HG03139 (cell line): ENCODE measurements around the gene INPP5D.

Experiments used
- ATAC-seq: cut with Tn5 transposase; IDR thresholded peaks from one replicate; pipeline ENCODE4 v1.9.1; 2021; ENCODE audit not compliant: unreplicated experiment

Gene INPP5D

GRCh38 chr2:233203060-233203459 is 142.9 kb downstream of the INPP5D start:
- ATAC-seq, result no peak

- no peak for ATAC-seq
Measured at GRCh38 chr2:233204286-233204936, 144.3 kb downstream of the INPP5D start.

- no peak for ATAC-seq
Measured at GRCh38 chr2:233208382-233209116, 148.4 kb downstream of the INPP5D start.

DNA sequence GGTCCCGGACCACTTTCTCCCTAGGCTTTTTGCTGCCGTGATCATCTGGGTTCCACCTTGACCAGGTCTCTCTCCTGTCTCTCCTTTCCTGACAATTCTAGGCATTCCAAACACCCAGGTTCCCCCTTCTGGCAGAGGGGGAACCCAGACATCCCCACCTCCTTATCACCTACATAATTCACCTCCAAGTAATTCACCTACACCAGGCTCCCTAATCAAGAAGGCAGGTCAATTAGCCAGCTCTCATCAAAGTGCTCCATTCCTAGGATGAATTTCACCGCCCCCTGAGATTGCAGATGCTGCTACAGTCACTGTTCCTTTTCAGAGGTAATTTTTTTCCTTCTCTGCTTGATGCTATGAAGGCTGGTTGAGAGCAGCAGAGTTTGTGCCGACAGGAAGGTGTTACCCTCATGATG is 149.0 kb downstream of the INPP5D start:
- no peak for ATAC-seq

DNA sequence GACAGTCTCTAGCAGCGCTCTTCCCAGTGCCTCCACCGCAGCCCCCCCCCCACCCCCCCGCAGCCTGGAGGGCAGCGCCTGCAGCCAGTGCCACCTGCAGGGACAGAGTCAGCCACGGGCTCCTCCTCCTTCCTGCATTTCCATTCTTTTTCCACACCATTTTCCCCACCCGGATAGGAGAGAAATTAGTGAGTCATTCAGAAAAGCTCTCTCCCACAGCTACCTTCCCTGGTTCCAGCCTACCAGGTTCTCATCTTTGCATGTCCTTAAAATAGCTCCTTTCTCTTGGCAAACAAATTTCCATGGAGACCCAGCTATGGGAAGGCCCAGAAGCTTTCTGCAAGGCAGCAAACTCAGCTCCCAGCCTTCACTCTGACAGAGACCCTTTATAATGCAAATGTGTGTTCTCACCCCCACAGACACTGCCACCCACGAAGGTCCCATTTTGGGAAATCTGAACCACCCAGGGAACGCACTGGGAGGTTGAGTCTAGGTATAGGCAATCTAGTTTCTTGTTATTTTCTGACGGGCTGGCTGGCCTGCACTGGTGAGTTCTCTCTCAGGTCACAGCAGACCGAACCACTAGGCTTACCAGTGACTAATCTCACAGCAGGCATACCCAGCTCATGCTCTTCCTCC is 149.5 kb downstream of the INPP5D start:
- ATAC-seq, result no peak

- ATAC-seq, result no peak
Measured at GRCh38 chr2:233210281-233210680, 150.1 kb downstream of the INPP5D start.

- no peak for ATAC-seq
Measured at GRCh38 chr2:233210843-233211547, 150.9 kb downstream of the INPP5D start.

- no peak for ATAC-seq
Measured at GRCh38 chr2:233211548-233211895, 151.4 kb downstream of the INPP5D start.

- ATAC-seq, result no peak
Measured at GRCh38 chr2:233213011-233213410, 152.9 kb downstream of the INPP5D start.

DNA sequence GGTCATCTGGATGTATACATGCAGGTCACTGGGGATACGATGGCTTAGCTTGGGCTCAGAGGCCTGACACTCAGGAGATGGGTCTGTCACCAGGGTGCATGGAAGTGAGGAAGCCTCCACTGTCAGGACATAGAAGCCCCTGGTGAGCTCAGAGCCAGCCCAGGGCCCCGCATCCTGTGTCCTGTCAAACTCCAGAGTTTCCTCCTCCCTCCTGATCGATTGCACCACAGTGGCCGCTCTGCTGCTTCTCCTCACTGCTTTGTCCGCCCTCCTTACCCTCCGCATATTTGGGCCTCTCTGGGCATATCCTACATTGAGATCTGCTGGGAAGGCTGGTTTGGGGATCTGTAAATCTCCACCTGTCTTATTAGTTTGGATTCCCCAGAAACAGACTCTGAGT is 153.8 kb downstream of the INPP5D start:
- ATAC-seq, result no peak

DNA sequence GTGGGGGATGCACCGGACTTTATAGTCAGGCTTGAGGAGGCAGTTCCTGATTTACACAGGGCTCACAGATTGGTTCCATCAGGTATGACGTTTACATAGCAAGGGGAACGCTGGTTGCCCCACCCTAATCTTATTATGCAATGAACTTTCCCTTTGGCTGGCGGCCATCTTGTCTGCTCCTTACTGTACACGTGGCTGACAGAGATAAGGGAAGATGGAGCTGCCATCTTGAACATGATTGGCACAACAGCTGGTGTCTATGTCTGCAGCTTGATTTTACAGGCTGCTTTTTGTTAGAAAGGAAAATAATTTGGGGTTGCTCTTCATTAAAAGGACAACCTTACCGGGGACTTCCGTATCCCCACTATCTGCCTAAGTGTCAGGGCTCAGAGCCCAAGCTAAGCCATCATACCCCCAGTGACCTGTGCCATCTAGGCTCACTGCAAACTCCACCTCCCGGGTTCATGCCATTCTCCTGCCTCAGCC is 157.8 kb downstream of the INPP5D start:
- no peak for ATAC-seq

- no peak for ATAC-seq
Measured at GRCh38 chr2:233218836-233219235, 158.7 kb downstream of the INPP5D start.

DNA sequence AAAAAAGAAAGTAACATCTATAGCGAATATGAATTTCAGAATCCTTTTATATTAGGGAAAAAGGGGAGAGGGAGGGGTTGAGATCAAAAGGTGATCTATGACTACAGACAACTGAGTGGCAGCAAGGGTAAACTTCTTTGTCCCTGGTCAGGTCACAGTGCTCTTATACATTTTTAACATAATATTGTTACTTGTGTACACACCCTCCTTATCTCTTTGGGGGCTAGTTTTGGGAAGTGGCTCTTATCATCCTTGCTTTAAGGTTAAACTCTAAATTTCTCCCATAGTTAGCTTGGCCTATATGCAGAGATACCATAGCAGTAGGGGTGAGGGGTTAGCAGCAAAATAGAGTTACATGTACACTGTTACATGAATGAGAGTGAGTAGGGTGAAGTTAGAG is 159.7 kb downstream of the INPP5D start:
- no peak for ATAC-seq

- no peak for ATAC-seq
Measured at GRCh38 chr2:233221378-233222063, 161.4 kb downstream of the INPP5D start.

- ATAC-seq, result no peak
Measured at GRCh38 chr2:233223059-233223894, 163.1 kb downstream of the INPP5D start.

GRCh38 chr2:233225230-233226068 is 165.3 kb downstream of the INPP5D start:
- ATAC-seq, result no peak

DNA sequence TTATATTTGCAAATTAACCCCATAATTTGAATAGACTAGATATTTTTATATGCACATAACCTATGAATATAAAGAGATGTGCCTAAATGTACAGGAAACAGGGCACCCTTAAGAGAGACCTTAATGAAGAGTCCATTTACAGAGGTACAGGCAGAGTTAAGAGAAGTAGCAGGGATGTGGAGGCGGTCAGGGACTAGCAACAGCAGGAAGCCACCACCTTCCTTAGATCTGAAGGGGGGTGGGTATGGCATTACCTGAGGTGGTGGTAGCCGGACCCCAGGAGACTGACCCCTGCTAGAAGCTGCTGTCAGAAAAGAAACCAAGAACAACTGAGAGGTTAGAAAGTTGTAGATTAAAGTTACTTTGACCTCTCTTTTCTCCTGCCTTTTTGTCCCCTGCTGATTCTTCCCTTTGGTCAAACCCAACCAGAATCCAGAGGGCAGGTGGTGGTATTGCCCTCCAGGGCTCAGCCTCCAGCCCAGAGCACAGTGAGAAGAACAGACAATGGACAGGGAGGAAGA is 166.4 kb downstream of the INPP5D start:
- ATAC-seq, result no peak

DNA sequence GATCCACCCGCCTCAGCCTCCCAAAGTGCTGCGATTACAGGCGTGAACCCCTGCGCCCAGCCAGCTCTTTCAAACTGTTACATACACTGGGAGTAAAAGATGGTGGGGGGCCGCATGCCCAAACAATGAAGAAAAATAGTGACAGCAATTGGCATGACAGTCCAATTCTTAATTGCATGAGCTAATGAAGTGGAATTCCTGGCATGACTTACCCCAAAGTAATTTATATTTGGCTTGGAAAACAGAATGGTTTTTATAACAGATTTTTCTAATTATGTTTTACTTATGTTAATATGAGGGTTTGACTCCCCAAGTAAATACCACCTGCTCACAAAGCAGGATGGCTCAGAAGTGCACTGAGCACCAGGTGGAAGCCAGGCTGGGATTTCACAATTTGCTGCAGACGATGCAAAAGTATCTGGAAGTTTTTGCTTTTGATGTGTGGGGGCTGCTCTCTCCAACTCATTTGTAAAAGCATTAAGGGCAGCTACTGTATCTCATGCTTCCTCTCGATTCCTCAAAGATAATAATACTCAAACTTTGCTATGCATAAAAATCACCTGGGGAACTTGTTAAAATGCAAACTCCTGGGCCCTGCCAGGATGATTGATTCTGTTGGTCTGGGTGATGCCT is 167.3 kb downstream of the INPP5D start:
- no peak for ATAC-seq
